ENCODE results near the gene AKR7A2.

DNA sequence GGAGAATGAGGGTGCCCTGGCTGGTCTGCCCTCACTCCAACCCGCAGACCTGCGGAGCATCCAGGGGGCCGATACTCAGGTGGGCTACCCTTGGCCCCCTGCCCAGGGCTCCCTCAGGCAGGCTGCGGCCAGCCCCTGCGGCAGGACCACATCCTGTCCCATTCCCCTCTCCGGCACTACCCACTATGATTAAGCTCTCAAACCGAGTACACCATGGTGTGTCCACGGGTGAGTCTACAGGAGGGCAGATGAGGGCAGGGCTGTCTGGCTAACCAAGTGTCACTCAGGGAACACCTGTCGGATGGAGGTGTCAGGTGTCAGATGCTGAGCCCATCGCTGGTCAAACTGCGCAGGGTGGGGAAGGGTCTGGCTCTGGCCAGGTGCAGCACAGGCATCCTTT, 47.4 kb upstream of the AKR7A2 start:
- no peak for TF ChIP-seq CTCF (IDR thresholded peaks at IDR 0.05; ENCODE audit: low read depth, low read length, poor library complexity, severe bottlenecking)
- no peak for TF ChIP-seq EZH2phosphoT487 (IDR thresholded peaks at IDR 0.05; ENCODE audit: borderline replicate concordance, low read length)

Data from DOHH2 (cell line).